AG09319 (cell line): ENCODE data around the gene GFPT2.
"Not testable (repeated sequence)": the region's sequence is repeated elsewhere in the genome, so short reads cannot be mapped to it uniquely, and the experiment has no call there.

Experiments used
- DNase-seq: peaks from one replicate; pipeline ENCODE4 v3.0.0-alpha.2; 2010; ENCODE audit warnings: low read depth; ENCODE audit errors: extremely low read depth
- CTCF ChIP-seq: IDR thresholded peaks from 2 replicates; pipeline ENCODE4 v1.5.1; 2011; ENCODE audit warnings: low read depth, mild to moderate bottlenecking, inconsistent platforms, low read length, moderate library complexity

GFPT2 gene

GRCh38 chr5:180304016-180304292 lies 49.2 kb downstream of the GFPT2 start:
- no peak for DNase-seq
- TF ChIP-seq CTCF = no peak

GRCh38 chr5:180303226-180304015 lies 49.7 kb downstream of the GFPT2 start:
- no peak for TF ChIP-seq CTCF
- DNase-seq = no peak

GRCh38 chr5:180302256-180302655 lies 50.9 kb downstream of the GFPT2 start:
- DNase-seq = no peak
- TF ChIP-seq CTCF = no peak

- DNase-seq = no peak
- TF ChIP-seq CTCF = no peak
Observed at GRCh38 chr5:180301253-180301652, 51.9 kb downstream of the GFPT2 start.

- DNase-seq = no peak
- no peak for TF ChIP-seq CTCF
Observed at GRCh38 chr5:180299526-180299925, 53.6 kb downstream of the GFPT2 start.

- not testable (repeated sequence) for DNase-seq
Observed at GRCh38 chr5:180299014-180299413, 54.1 kb downstream of the GFPT2 start.

GRCh38 chr5:180297587-180298282 lies 55.4 kb downstream of the GFPT2 start:
- TF ChIP-seq CTCF = no peak
- DNase-seq = no peak

- TF ChIP-seq CTCF = no peak
- no peak for DNase-seq
Observed at GRCh38 chr5:180296771-180297170, 56.4 kb downstream of the GFPT2 start.
